Adrenal gland (tissue), 12 donors: ENCODE results near the gene PRKAG3. TPM values are rescaled to one million over a fixed set of nuclear protein-coding genes. Genes with fewer than 3 reads are reported as not detected.

Experiments
- DNase-seq, 7 donors: peaks; one replicate each; pipeline ENCODE4 v3.0.0-alpha.2; 2019 to 2020
- H3K27ac ChIP-seq, 5 donors: fragments of 200-600 bp; sonication (generic) in 4 of 5; 1 replicate in 3 of 5; 2 replicates in 2 of 5; pipeline versions ENCODE4 v1.5.1 to v1.8.0; 2016 to 2020; ENCODE audit warnings: mild to moderate bottlenecking in 1 of 5
- H3K27me3 ChIP-seq: fragments of 200-600 bp; 2 replicates; pipeline ENCODE4 v1.8.0; 2021
- H3K36me3 ChIP-seq, 2 donors: fragments of 200-600 bp; replicated peaks in 1 of 2; 1 replicate in 1 of 2; 2 replicates in 1 of 2; pipeline versions ENCODE4 v1.5.1 to v1.8.0; 2018 to 2022
- H3K4me1 ChIP-seq, 2 donors: fragments of 200-600 bp; replicated peaks in 1 of 2; 1 replicate in 1 of 2; 2 replicates in 1 of 2; pipeline versions ENCODE4 v1.5.1 to v1.8.0; 2018 to 2021
- H3K4me3 ChIP-seq, 4 donors: fragments of 200-600 bp; sonication (generic) in 3 of 4; one replicate each; pipeline ENCODE4 v1.5.1; 2016 to 2018
- H3K9me3 ChIP-seq, 3 donors: fragments of 200-600 bp; sonication (generic) in 1 of 3; replicated peaks in 1 of 3; 1 replicate in 2 of 3; 2 replicates in 1 of 3; pipeline versions ENCODE4 v1.5.1 to v1.8.0; 2016 to 2021
- POLR2A ChIP-seq, 2 donors: fragments of 450-650 bp; IDR thresholded peaks; one replicate each; pipeline ENCODE4 v1.6.1; 2017; ENCODE audit warnings: antibody characterized with exemption in 2 of 2, mild to moderate bottlenecking in 2 of 2, moderate library complexity in 1 of 2
- WGBS, 4 donors: extraction: QIAGEN DNeasy Blood & Tissue Kit in 2 of 4; methylation state at CpG; one replicate each; pipeline versions ENCODE4 v1.1.5 to v1.1.7; 2013 to 2017; 5-methylcytosine and 5-hydroxymethylcytosine counted together
- intact Hi-C, 2 donors: fragments of 100-400 bp; cut with DNase I; formaldehyde crosslinking; loops; one replicate each; pipeline versions ENCODE4 v1.14.1 to v1.15.0; 2022 to 2023
- polyA plus RNA-seq, 3 donors: library from polyadenylated mRNA; stranded (reverse); fragments of 200-250 nt in 2 of 3; fragments of 350-450 nt in 1 of 3; fragmentation: Illumina TruSeq in 1 of 3; extraction: RNeasy Lipid Tissue Mini Kit (QIAGEN cat#74804) in 1 of 3; gene quantifications; one replicate each; pipeline ENCODE4 v1.2.3, GENCODE V29; 2013 to 2014
- total RNA-seq, 9 donors: library from RNA; depleted of rRNA in 4 of 9; stranded (reverse); fragments of >200 nt in 4 of 9; fragments of 120-200 nt in 1 of 9; fragmentation: NEBNext Ultra II Directional in 1 of 9; extraction: Animal tissue kit (Norgen Biotek cat#: 25700) in 1 of 9; gene quantifications; one replicate each; pipeline versions ENCODE4 v1.1.0 to v1.2.4, GENCODE V29; 2013 to 2023
- TF ChIP-seq, protein P1 (sequence below), 6 experiments: fragments of 450-650 bp in 4 of 6; fragments of 200-600 bp in 2 of 6; sonication (generic) in 1 of 6; IDR thresholded peaks; 1 replicate in 5 of 6; 2 replicates in 1 of 6; pipeline versions ENCODE4 v1.5.1 to v1.8.0; 2016 to 2021; ENCODE audit warnings: antibody characterized with exemption in 6 of 6, mild to moderate bottlenecking in 2 of 6, moderate library complexity in 1 of 6
- donor health status: healthy with polysubstance abuse.
- donor health status: Bipolar disorder and iron deficiency.
- donor health status: DM: yes; HTN: yes; CAD: no.
- donor health status: DM: no; HTN: no; CAD: no.
- donor health status: DM: no; HTN: no; CAD: no.
- donor health status: DM: yes; HTN: yes; CAD: no.

Gene PRKAG3
- total and polyA plus RNA-seq, 12 donors, result 0.20 TPM; not detected in 11

DNA sequence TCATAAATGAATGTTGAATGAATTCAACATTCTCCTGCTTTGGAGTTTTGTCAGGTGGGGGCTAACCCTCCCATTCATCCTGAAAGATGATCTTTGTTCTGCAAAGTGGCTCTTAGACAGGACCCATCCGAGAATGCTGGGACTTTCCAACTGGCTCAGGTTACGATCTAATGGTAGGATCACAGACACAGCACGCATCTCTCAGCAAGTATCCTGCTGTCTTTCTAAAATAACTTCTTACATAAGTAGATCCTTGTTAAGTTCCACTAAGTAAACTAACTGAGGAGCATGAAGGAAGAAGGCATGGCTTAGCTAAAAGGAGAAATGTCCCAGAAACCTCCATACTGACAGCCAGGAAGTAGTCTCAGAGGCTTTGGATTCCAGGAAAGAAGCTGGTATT is 26.0 kb downstream of the PRKAG3 start:
- Histone ChIP-seq H3K4me3 (no peak overlapping the region), H3K27ac (peak overlapping the region; percentile 4 to 79 (median 63)), H3K4me1 (peaks cover 10 to 19% of the 10 kb centered on the region in 2 donors), H3K27me3 (no peaks in the 10 kb centered on the region), H3K9me3 (no peaks in the 10 kb centered on the region), H3K36me3 (no peaks in the 10 kb centered on the region)
- 46 to 78% (median 69%) methylated on average over 3 of the region's 3 CpGs for WGBS, 4 donors
- TF ChIP-seq, protein P1, sequence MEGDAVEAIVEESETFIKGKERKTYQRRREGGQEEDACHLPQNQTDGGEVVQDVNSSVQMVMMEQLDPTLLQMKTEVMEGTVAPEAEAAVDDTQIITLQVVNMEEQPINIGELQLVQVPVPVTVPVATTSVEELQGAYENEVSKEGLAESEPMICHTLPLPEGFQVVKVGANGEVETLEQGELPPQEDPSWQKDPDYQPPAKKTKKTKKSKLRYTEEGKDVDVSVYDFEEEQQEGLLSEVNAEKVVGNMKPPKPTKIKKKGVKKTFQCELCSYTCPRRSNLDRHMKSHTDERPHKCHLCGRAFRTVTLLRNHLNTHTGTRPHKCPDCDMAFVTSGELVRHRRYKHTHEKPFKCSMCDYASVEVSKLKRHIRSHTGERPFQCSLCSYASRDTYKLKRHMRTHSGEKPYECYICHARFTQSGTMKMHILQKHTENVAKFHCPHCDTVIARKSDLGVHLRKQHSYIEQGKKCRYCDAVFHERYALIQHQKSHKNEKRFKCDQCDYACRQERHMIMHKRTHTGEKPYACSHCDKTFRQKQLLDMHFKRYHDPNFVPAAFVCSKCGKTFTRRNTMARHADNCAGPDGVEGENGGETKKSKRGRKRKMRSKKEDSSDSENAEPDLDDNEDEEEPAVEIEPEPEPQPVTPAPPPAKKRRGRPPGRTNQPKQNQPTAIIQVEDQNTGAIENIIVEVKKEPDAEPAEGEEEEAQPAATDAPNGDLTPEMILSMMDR (IDR thresholded peaks at IDR 0.05), result no peak
- TF ChIP-seq POLR2A (IDR thresholded peaks at IDR 0.05), result no peak
- intact Hi-C loops, result no loop called here
- DNase-seq, result peak in 1 of 7 donors; percentile 36

DNA sequence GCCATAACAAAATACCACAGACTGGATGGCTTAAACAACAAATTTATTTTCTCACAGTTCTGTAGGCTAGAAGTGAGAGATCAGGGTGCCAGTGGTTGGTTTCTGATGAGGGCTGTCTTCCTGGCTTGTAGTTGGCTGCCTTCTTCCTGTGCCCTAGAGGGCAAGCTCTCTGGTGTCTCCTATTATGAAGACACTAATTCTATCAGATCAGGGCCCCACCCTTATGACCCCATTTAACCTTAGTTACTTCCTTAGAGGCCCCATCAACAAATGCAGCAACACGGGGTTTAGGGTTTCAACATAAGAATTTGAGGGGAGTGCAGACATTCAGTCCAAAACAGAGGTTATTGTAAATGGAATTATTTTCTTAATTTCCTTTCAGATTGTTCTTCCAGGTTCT is 26.8 kb downstream of the PRKAG3 start:
- H3K36me3 ChIP-seq, result no peaks in the 10 kb centered on the region
- no peak overlapping the region for H3K4me3 ChIP-seq
- intact Hi-C loops, result no loop called here
- H3K4me1 ChIP-seq, result peaks cover 10 to 19% of the 10 kb centered on the region in 2 donors
- H3K27me3 ChIP-seq, result no peaks in the 10 kb centered on the region
- no peak for DNase-seq
- TF ChIP-seq POLR2A (IDR thresholded peaks at IDR 0.05), result no peak
- TF ChIP-seq, protein P1 (IDR thresholded peaks at IDR 0.05), result no peak
- no peak overlapping the region for H3K27ac ChIP-seq
- WGBS, 4 donors, result 85 to 100% (median 92%) methylated on average over 1 of the region's 1 CpG
- H3K9me3 ChIP-seq, result no peaks in the 10 kb centered on the region

DNA sequence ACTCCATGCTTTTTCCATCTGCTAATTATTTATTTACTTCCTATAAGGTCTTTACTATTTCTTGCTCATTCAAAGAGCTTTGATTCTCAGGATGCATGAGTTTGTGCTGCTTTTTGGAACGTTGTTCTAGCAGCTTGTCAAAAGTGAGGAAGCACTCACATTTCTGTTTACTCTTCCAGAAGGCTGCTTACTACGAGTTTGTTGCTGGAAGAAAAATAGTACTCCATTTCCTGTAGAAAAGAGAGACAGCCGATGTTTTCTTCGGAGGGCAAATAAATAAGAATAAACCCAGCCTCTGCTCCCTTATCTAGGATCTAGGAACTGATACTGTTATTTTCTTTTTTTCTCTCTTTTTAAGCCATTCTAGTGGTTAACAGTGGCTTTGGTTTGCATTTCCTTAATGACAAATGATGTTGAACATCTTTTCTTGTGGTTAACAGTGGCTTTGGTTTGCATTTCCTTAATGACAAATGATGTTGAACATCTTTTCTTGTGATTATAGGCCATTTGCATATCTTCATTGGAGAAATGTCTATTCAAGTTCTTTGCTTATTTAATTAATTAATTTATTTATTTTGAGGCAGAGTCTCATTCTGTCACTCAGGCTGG is 29.1 kb downstream of the PRKAG3 start:
- no peak overlapping the region for H3K4me3 ChIP-seq
- 30 to 68% (median 58%) methylated on average over 4 of the region's 4 CpGs for WGBS, 4 donors
- no peaks in the 10 kb centered on the region for H3K9me3 ChIP-seq
- no peak for DNase-seq
- no peaks in the 10 kb centered on the region for H3K36me3 ChIP-seq
- no peaks in the 10 kb centered on the region for H3K27me3 ChIP-seq
- TF ChIP-seq, protein P1 (IDR thresholded peaks at IDR 0.05), result no peak
- no peak for TF ChIP-seq POLR2A (IDR thresholded peaks at IDR 0.05)
- peaks cover 10 to 19% of the 10 kb centered on the region in 2 donors for H3K4me1 ChIP-seq
- intact Hi-C loops, result no loop called here
- H3K27ac ChIP-seq, result peak overlapping the region in 1 of 5 donors; percentile 2

DNA sequence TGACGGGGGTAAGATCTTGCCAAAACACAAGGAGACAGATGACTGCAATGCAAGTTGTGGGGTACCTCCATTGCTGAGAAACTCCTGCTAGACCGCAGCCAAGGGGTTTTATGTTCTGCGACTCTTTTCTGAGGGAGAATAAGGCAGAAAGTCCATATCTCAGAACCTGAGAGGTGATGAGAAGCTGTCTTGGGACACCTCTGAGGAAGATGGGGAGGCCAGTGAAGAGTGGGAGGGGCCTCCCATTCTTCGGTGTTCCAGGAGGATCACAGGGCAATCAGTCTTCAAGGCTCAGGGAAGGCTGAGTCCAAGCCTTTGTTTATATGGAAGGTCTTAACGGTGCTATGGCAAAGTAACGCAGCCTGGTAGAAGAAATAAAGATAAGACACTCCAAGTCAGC is 31.6 kb downstream of the PRKAG3 start:
- no peak for TF ChIP-seq POLR2A (IDR thresholded peaks at IDR 0.05)
- TF ChIP-seq, protein P1 (IDR thresholded peaks at IDR 0.05), result no peak
- WGBS, 4 donors, result 77 to 83% (median 79%) methylated on average over 6 of the region's 6 CpGs
- no peak for DNase-seq
- Histone ChIP-seq H3K9me3 (no peaks in the 10 kb centered on the region), H3K4me1 (no peaks in the 10 kb centered on the region), H3K27ac (no peak overlapping the region), H3K36me3 (no peaks in the 10 kb centered on the region), H3K4me3 (no peak overlapping the region), H3K27me3 (no peaks in the 10 kb centered on the region)
- intact Hi-C loops, result no loop called here
